Measurements from ENCODE around the gene CACNA2D2. TPM values are rescaled to one million over a fixed set of nuclear protein-coding genes. Genes with fewer than 3 reads are reported as not detected.
A peak's percentile ranks its signal among the peaks of the same experiment; 100 is the strongest.

Gene CACNA2D2
- 1.1 and 2.8 TPM in 2 replicates for polyA plus RNA-seq (2012; rRNA removed)
- 1.7 and 4.0 TPM in 2 replicates for polyA plus RNA-seq (2012; cell fraction: cytosol; rRNA removed)
- 4.1 and 5.7 TPM in 2 replicates for polyA plus RNA-seq (2012; cell fraction: nucleus; rRNA removed)

DNA sequence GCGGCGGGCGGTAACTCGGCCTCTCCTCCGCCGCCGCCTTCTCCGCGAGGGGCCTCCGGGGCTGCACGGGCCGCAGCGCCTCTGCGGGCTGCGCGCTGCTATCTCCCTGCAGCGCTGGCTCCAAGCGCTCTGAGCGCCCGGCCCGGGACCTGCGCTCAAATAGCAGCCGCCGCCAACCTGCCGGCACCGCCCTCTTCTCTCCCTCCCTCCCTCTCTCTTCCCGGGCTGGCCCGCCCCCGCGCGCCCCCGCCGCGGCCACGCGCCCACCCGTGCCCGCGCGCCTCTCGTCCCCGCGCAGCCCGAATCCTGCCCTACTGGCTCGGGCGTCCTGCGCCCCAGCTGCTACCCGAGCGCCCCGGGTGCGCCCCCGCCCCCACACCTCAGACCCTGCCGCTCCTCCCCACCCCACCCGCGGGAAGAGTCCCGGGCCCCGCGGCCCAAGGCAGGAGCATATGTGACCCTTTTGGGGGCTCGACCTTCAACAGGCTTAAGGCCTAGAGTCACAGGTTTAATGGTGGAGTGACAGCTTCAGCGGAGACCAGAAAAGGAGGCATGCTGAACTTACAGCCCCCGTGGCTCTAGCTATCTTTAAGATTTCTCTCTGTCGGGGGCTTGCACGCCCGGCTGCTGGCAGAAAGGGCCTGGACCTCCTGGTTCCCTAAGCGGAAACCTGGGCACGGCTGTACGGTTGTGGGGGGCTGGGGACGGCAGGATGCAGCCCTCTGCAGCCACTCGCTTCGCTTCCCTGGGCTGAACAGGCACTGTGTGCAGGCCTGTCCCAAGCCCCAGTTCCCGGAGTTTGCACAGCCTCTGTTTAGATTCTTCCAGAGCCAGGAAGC is at the start of gene CACNA2D2:
Gene CACNA2D2 (minus strand): TSS at position 131 of the 839 bp plus-strand sequence. CDS start 211 bp downstream, outside the sequence.
- WGBS (ENCODE audit: low lambda C conversion rate), result 21% methylated on average over 4 of the region's 71 CpGs
- H3K4me1 ChIP-seq (ENCODE audit: control insufficient read depth in 1 of 2, insufficient read depth in 2 of 2, low read depth in 1 of 2, low read length in 1 of 2), result peaks cover 0 to 40% of the 10 kb centered on the region in 2 experiments; a peak in 1 of 4 replicates
- no peaks in the 10 kb centered on the region for H3K9me3 ChIP-seq
- H3K9ac ChIP-seq, result no peak within 1 kb of the TSS
- ChIA-PET CTCF (interaction anchor here (0.8 to 3.9 kb wide), 10 partner anchors 8 to 68 kb away, joined by 3 to 20 read pairs (median 4); no protein-coding TSS in a partner anchor), POLR2A (interaction anchor here (0.8 kb wide), 1 partner anchor 14 kb away, joined by 3 read pairs; no protein-coding TSS in a partner anchor)
- no peaks in the 10 kb centered on the region for H3K36me3 ChIP-seq (replicated peaks in 1 of 2; ENCODE audit: control insufficient read depth in 1 of 2, insufficient read depth in 2 of 2, low read length in 1 of 2)
- H3K4me3 ChIP-seq (ENCODE audit: low read depth in 2 of 2, low read length in 1 of 2), result peak within 1 kb of the TSS in 1 of 2 experiments; percentile 58; a peak in 2 of 4 replicates
- H3K79me2 ChIP-seq (ENCODE audit: insufficient read depth), result no peaks in the 10 kb centered on the region
- H3F3A ChIP-seq (replicated peaks; ENCODE audit: insufficient read depth), result no peaks in the 10 kb centered on the region
- TF ChIP-seq, protein P1, sequence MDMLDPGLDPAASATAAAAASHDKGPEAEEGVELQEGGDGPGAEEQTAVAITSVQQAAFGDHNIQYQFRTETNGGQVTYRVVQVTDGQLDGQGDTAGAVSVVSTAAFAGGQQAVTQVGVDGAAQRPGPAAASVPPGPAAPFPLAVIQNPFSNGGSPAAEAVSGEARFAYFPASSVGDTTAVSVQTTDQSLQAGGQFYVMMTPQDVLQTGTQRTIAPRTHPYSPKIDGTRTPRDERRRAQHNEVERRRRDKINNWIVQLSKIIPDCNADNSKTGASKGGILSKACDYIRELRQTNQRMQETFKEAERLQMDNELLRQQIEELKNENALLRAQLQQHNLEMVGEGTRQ (IDR thresholded peaks at IDR 0.05; ENCODE audit: borderline replicate concordance, low read depth, low read length), result no peak
- TF ChIP-seq EZH2phosphoT487 (IDR thresholded peaks at IDR 0.05; ENCODE audit: borderline replicate concordance, low read depth) (no peak), EP300 (IDR thresholded peaks at IDR 0.05; ENCODE audit: borderline replicate concordance in 1 of 2, low read depth in 1 of 2, low read length in 1 of 2) (no peak), SMC3 (IDR thresholded peaks at IDR 0.05; ENCODE audit: low read depth, low read length) (no peak), GATA2 (CRISPR knock-in tag; IDR thresholded peaks at IDR 0.05) (no peak), GABPA (IDR thresholded peaks at IDR 0.05; ENCODE audit: low read depth) (no peak), ELF1 (IDR thresholded peaks at IDR 0.05) (no peak), FOSL2 (IDR thresholded peaks at IDR 0.05; ENCODE audit: borderline replicate concordance, low read depth) (no peak)
- TF ChIP-seq, protein P2, sequence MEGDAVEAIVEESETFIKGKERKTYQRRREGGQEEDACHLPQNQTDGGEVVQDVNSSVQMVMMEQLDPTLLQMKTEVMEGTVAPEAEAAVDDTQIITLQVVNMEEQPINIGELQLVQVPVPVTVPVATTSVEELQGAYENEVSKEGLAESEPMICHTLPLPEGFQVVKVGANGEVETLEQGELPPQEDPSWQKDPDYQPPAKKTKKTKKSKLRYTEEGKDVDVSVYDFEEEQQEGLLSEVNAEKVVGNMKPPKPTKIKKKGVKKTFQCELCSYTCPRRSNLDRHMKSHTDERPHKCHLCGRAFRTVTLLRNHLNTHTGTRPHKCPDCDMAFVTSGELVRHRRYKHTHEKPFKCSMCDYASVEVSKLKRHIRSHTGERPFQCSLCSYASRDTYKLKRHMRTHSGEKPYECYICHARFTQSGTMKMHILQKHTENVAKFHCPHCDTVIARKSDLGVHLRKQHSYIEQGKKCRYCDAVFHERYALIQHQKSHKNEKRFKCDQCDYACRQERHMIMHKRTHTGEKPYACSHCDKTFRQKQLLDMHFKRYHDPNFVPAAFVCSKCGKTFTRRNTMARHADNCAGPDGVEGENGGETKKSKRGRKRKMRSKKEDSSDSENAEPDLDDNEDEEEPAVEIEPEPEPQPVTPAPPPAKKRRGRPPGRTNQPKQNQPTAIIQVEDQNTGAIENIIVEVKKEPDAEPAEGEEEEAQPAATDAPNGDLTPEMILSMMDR (IDR thresholded peaks at IDR 0.05), result no peak
- DNase-seq, result peak; percentile 96
- 0 out of 2 replicates have a peak within 1 kb of the TSS, but pooled peaks have one; percentile 41 for H2AFZ ChIP-seq (ENCODE audit: low read depth)
- H3K27ac ChIP-seq (ENCODE audit: low read depth in 2 of 2, low read length in 1 of 2), result peak within 1 kb of the TSS in 1 of 2 experiments; percentile 65; a peak in 2 of 4 replicates
- no peaks in the 10 kb centered on the region for H3K9me2 ChIP-seq
- H3K27me3 ChIP-seq (ENCODE audit: insufficient read depth), result peaks cover 18% of the 10 kb centered on the region; the same call in 1 of the 2 replicates
- peak within 1 kb of the TSS; percentile 74; the same call in 1 of the 2 replicates for H3K4me2 ChIP-seq
- no peaks in the 10 kb centered on the region for H4K20me1 ChIP-seq (ENCODE audit: insufficient read depth)

DNA sequence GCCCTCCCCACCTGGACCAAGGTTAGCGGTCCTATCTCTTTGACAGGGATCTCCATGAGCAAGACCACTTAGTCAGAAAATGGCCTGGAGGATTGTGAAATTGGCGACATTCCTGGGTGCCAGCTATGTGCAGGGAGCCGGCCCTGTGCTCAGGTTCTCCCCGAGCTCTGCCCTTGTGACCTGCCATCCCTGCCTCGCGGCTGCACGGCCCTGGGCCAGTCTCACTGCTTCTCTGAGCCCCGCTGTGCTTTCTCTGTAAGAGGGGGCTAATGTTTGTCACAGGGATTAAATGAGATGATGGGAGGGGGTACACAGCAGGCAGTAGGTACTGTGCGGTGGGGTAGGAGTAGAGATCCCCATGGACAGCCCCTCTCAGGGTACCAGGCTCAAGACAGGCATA is 49.2 kb upstream of the CACNA2D2 start:
- no peak overlapping the region for H3K4me3 ChIP-seq (ENCODE audit: low read depth in 2 of 2, low read length in 1 of 2)
- H2AFZ ChIP-seq (ENCODE audit: low read depth), result no peak overlapping the region
- no peaks in the 10 kb centered on the region for H3K27me3 ChIP-seq (ENCODE audit: insufficient read depth)
- no peak for DNase-seq
- CTCF ChIA-PET, result interaction anchor here (1.4 to 22.6 kb wide), 4 partner anchors 10 to 204 kb away, joined by 3 to 499 read pairs (median 22); no protein-coding TSS in a partner anchor
- no peaks in the 10 kb centered on the region for H3K36me3 ChIP-seq (replicated peaks in 1 of 2; ENCODE audit: control insufficient read depth in 1 of 2, insufficient read depth in 2 of 2, low read length in 1 of 2)
- WGBS (ENCODE audit: low lambda C conversion rate), result 81% methylated on average over 3 of the region's 9 CpGs
- H3K9me2 ChIP-seq, result no peaks in the 10 kb centered on the region
- POLR2A ChIA-PET, result no interaction called here
- no peak overlapping the region for H3K27ac ChIP-seq (ENCODE audit: low read depth in 2 of 2, low read length in 1 of 2)
- H4K20me1 ChIP-seq (ENCODE audit: insufficient read depth), result no peaks in the 10 kb centered on the region
- H3F3A ChIP-seq (replicated peaks; ENCODE audit: insufficient read depth), result no peaks in the 10 kb centered on the region
- H3K79me2 ChIP-seq (ENCODE audit: insufficient read depth), result no peaks in the 10 kb centered on the region
- no peaks in the 10 kb centered on the region for H3K9me3 ChIP-seq
- H3K4me1 ChIP-seq (ENCODE audit: control insufficient read depth in 1 of 2, insufficient read depth in 2 of 2, low read depth in 1 of 2, low read length in 1 of 2), result peaks cover 0 to 33% of the 10 kb centered on the region in 2 experiments; a peak in 1 of 4 replicates
- no peak overlapping the region for H3K9ac ChIP-seq
- no peak overlapping the region for H3K4me2 ChIP-seq
- TF ChIP-seq RAD21 (IDR thresholded peaks at IDR 0.05; ENCODE audit: low read length) (no peak), JUND (IDR thresholded peaks at IDR 0.05) (no peak), FOXM1 (IDR thresholded peaks at IDR 0.05; ENCODE audit: low read depth) (no peak), TAF1 (IDR thresholded peaks at IDR 0.05; ENCODE audit: borderline replicate concordance, low read depth, low read length) (no peak), GABPA (IDR thresholded peaks at IDR 0.05; ENCODE audit: low read depth) (no peak), RFX5 (IDR thresholded peaks at IDR 0.05; ENCODE audit: low read length) (no peak)
- TF ChIP-seq, protein P3, sequence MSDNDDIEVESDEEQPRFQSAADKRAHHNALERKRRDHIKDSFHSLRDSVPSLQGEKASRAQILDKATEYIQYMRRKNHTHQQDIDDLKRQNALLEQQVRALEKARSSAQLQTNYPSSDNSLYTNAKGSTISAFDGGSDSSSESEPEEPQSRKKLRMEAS (IDR thresholded peaks at IDR 0.05; ENCODE audit: low read depth), result no peak
- TF ChIP-seq, protein P4, sequence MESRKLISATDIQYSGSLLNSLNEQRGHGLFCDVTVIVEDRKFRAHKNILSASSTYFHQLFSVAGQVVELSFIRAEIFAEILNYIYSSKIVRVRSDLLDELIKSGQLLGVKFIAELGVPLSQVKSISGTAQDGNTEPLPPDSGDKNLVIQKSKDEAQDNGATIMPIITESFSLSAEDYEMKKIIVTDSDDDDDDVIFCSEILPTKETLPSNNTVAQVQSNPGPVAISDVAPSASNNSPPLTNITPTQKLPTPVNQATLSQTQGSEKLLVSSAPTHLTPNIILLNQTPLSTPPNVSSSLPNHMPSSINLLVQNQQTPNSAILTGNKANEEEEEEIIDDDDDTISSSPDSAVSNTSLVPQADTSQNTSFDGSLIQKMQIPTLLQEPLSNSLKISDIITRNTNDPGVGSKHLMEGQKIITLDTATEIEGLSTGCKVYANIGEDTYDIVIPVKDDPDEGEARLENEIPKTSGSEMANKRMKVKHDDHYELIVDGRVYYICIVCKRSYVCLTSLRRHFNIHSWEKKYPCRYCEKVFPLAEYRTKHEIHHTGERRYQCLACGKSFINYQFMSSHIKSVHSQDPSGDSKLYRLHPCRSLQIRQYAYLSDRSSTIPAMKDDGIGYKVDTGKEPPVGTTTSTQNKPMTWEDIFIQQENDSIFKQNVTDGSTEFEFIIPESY (IDR thresholded peaks at IDR 0.05; ENCODE audit: borderline replicate concordance, low read depth), result no peak
- TF ChIP-seq, protein P1 (IDR thresholded peaks at IDR 0.05; ENCODE audit: borderline replicate concordance, low read depth, low read length), result no peak

Data from SK-N-SH (cell line).